WERI-Rb-1 (cell line): Measurements from ENCODE around the gene DIPK1B.

Source experiments
- DNase-seq: peaks from one replicate; pipeline ENCODE4 v3.0.0-alpha.2; 2020
- H3K27ac ChIP-seq: fragments of 250-450 bp; sonication (Bioruptor Pico); 2 replicates; pipeline ENCODE4 v1.5.1; 2020; ENCODE audit warnings: mild to moderate bottlenecking, moderate library complexity
- H3K27me3 ChIP-seq: fragments of 250-450 bp; sonication (Bioruptor Pico); 2 replicates; pipeline ENCODE4 v1.5.1; 2021; ENCODE audit warnings: mild to moderate bottlenecking, low read depth, moderate library complexity; ENCODE audit not compliant: insufficient read depth, severe bottlenecking
- H3K36me3 ChIP-seq: fragments of 250-450 bp; sonication (Bioruptor Pico); 2 replicates; pipeline ENCODE4 v1.5.1; 2020; ENCODE audit warnings: mild to moderate bottlenecking, moderate library complexity
- H3K4me3 ChIP-seq: 2 replicates; pipeline ENCODE4 v1.5.1; 2011; ENCODE audit warnings: low read depth, mild to moderate bottlenecking, control low read depth, low read length
- H3K9me3 ChIP-seq: fragments of 250-450 bp; sonication (Bioruptor Pico); 2 replicates; pipeline ENCODE4 v1.5.1; 2021; ENCODE audit warnings: mild to moderate bottlenecking, moderate library complexity; ENCODE audit not compliant: severe bottlenecking
- TF ChIP-seq, protein P1 (sequence below): IDR thresholded peaks from 2 replicates; pipeline ENCODE4 v1.5.1; 2011; ENCODE audit warnings: low read depth, mild to moderate bottlenecking, control low read depth, inconsistent platforms, low read length

The DIPK1B gene

DNA sequence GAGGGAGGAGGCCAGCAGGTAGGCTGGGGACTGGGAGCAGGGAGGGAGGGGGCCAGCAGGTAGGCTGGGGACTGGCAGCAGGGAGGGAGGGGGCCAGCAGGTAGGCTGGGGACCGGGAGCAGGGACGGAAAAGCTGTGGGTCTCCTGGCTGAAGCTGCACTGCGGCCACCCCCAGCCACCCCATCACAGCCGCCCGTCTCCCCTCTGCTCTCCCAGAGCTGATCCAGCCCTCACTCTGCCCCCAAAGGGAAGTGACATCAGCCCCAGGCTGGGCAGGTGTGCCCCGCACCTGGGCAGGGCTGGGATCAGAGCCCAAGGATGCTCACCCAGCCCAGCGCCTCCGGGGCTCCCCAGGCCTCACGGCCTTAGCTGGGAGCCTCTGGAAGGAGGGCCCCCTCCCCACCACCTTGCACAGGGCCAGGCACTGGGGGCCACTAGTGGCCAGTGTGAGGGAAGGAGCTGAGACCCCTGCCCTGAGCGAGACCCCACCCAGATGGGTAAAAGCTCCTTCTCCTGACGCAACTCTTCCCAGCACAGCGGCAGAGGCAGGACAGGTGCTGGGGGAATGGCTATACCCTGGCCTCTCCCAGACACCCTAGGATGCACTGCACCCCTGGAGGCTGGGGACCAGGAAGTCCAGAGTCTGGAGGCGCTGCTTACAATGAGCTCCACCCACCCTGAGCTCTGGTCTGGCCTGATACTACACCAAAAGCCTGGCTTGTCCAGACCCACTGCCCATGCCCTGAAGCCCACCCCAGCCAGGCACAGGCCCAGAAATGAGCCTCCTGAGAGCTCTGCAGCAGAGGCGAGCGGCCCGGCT is 36.7 kb upstream of the DIPK1B start:
- Histone ChIP-seq H3K4me3 (no peak overlapping the region), H3K36me3 (peaks cover 24% of the 10 kb centered on the region), H3K27me3 (no peaks in the 10 kb centered on the region), H3K27ac (no peak overlapping the region), H3K9me3 (no peaks in the 10 kb centered on the region)
- TF ChIP-seq, protein P1, sequence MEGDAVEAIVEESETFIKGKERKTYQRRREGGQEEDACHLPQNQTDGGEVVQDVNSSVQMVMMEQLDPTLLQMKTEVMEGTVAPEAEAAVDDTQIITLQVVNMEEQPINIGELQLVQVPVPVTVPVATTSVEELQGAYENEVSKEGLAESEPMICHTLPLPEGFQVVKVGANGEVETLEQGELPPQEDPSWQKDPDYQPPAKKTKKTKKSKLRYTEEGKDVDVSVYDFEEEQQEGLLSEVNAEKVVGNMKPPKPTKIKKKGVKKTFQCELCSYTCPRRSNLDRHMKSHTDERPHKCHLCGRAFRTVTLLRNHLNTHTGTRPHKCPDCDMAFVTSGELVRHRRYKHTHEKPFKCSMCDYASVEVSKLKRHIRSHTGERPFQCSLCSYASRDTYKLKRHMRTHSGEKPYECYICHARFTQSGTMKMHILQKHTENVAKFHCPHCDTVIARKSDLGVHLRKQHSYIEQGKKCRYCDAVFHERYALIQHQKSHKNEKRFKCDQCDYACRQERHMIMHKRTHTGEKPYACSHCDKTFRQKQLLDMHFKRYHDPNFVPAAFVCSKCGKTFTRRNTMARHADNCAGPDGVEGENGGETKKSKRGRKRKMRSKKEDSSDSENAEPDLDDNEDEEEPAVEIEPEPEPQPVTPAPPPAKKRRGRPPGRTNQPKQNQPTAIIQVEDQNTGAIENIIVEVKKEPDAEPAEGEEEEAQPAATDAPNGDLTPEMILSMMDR = no peak
- DNase-seq = no peak

DNA sequence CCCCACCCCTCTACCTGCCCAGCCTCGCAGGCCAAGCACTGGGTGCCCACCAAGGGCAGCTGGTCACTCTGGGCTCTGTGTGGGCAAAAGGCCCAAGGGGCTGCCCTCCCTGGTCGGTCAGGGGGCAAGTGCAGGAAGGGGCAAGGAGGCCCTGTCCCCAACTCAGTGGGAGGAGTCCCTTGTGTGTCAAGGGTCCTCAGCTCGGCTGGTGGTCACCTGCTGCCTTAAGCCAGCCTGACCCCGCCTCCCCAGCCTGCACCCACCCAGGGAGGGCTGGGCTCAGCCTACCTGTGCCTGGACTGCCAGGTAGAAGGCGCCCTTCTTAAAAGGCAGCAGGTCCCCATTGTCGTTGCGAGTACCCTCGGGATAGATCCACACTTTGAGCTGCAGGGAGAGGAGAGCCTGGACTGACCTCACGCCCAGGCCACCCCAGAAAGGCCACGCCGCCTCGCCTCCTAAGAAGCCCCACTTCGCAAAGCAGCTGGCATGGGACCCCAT is 36.0 kb upstream of the DIPK1B start:
- H3K27me3 ChIP-seq = no peaks in the 10 kb centered on the region
- no peak overlapping the region for H3K4me3 ChIP-seq
- DNase-seq = no peak
- H3K9me3 ChIP-seq = no peaks in the 10 kb centered on the region
- H3K27ac ChIP-seq = no peak overlapping the region
- H3K36me3 ChIP-seq = peaks cover 24% of the 10 kb centered on the region
- TF ChIP-seq, protein P1 = no peak

DNA sequence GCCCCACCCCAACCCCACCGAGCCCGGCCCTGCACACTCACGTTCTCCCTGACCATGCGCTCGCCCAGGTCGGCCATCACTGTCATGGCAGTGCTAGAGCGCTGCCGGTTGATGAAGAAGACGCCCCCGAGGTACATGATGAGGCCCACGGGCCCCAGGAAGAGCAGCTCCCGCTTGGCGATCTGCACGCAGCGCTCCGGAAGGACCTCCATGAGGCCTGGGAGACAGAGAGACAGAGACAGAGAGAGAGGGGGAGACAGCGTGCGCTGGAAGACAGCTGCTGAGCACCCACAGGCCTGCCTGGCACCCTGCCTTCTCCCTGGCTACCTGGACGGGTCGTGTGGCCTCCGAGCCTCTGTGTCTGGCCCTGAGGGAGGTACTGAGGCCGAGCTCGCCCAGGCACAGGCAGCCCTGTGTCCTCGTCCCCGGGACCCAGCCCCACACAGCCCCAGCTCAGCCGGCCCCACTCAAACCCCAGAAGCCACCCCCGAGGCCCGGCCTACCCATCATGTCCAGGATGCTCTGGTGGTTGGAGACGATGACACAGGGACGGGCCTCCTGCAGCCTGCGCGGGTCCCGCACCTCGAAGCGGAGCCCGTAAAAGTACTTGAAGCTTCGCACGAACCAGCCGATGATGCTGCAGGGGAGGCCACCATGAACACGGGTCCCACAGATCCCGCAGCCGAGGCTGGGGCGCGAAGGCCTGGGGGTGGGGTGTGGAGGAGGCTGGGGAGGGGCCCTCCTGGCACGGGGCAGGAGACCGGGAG is 35.3 kb upstream of the DIPK1B start:
- no peak for DNase-seq
- H3K27me3 ChIP-seq = no peaks in the 10 kb centered on the region
- peaks cover 24% of the 10 kb centered on the region for H3K36me3 ChIP-seq
- no peaks in the 10 kb centered on the region for H3K9me3 ChIP-seq
- no peak overlapping the region for H3K27ac ChIP-seq
- TF ChIP-seq, protein P1 = no peak
- H3K4me3 ChIP-seq = no peak overlapping the region

DNA sequence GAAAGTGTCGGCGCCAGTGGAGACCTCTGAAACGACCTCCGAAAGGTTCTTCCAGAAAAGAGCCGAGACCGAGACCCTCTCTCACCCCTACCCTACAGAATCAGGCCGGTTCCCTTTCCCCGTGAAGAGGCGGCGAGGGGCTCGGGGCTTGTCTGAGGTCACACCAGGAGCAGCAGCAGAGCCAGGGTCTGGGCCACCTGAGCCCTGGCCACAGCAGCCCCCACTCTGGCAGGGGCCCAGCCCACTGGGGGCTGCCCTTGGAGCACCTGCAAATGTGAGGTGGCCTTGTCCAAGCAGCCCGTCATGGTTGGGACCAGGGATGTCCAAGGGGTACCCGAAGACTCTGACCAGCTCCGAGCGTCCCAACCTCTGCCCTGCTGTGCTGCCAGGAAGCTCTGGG is 34.3 kb upstream of the DIPK1B start:
- Histone ChIP-seq H3K36me3 (peaks cover 18% of the 10 kb centered on the region), H3K27ac (no peak overlapping the region), H3K9me3 (no peaks in the 10 kb centered on the region), H3K4me3 (no peak overlapping the region), H3K27me3 (no peaks in the 10 kb centered on the region)
- TF ChIP-seq, protein P1 = no peak
- DNase-seq = no peak

DNA sequence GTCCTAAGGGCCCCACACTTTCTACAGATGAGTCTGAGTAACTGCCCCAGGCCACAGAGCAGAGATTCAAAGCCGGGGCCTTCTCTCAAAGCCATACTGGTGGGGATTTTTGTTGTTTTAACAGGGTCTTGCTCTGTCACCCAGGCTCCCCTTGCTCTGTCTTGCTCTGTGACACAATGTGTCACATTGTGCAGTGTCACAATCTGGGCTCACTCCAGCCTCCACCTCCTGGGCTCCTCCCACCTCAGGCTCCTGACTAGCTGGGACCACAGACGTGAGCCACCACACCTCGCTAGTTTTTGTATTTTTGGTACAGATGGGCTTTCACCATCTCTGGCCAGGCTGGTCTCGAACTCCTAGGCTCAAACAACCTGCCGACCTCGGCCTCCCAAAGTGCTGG is 33.7 kb upstream of the DIPK1B start:
- DNase-seq = no peak
- no peaks in the 10 kb centered on the region for H3K27me3 ChIP-seq
- H3K36me3 ChIP-seq = peaks cover 12% of the 10 kb centered on the region
- no peak overlapping the region for H3K4me3 ChIP-seq
- no peaks in the 10 kb centered on the region for H3K9me3 ChIP-seq
- TF ChIP-seq, protein P1 = no peak
- H3K27ac ChIP-seq = no peak overlapping the region
